MM.1S (cell line): Measurements from ENCODE around the gene HAGHL.

Experiments
- DNase-seq: peaks from one replicate; pipeline ENCODE4 v3.0.0-alpha.2; 2015
- H2AFZ ChIP-seq: fragments of 300-600 bp; sonication (generic); 2 replicates; pipeline ENCODE4 v1.6.0; 2016; ENCODE audit warnings: antibody characterized with exemption, low read length
- H3F3A ChIP-seq: fragments of 300-600 bp; sonication (generic); 2 replicates; pipeline ENCODE4 v1.6.1; 2016; ENCODE audit warnings: mild to moderate bottlenecking, antibody characterized with exemption, low read length, moderate library complexity, mixed read lengths; ENCODE audit not compliant: insufficient read depth
- H3K27ac ChIP-seq: fragments of 300-600 bp; sonication (generic); 2 replicates; pipeline ENCODE4 v1.5.1; 2016; ENCODE audit warnings: mild to moderate bottlenecking, low read length
- H3K27me3 ChIP-seq: fragments of 300-600 bp; sonication (generic); replicated peaks from 2 replicates; pipeline ENCODE4 v1.6.0; 2016; ENCODE audit warnings: low read length; ENCODE audit not compliant: insufficient read depth
- H3K36me3 ChIP-seq: fragments of 300-600 bp; sonication (generic); replicated peaks from 2 replicates; pipeline ENCODE4 v1.6.1; 2016; ENCODE audit warnings: mild to moderate bottlenecking, low read length, mixed read lengths; ENCODE audit not compliant: insufficient read depth
- H3K4me1 ChIP-seq: fragments of 300-600 bp; sonication (generic); 2 replicates; pipeline ENCODE4 v1.6.1; 2016; ENCODE audit warnings: low read length, mixed read lengths
- H3K4me2 ChIP-seq: fragments of 300-600 bp; sonication (generic); 2 replicates; pipeline ENCODE4 v1.6.0; 2016; ENCODE audit warnings: low read depth, low read length
- H3K4me3 ChIP-seq: fragments of 300-600 bp; sonication (generic); 2 replicates; pipeline ENCODE4 v1.5.1; 2016; ENCODE audit warnings: low read length, mixed read lengths
- H3K79me2 ChIP-seq: fragments of 300-600 bp; sonication (generic); 2 replicates; pipeline ENCODE4 v1.6.1; 2016; ENCODE audit warnings: mixed run types, low read length, mixed read lengths
- H3K9ac ChIP-seq: fragments of 300-600 bp; sonication (generic); 2 replicates; pipeline ENCODE4 v1.6.1; 2016; ENCODE audit warnings: low read length, mixed read lengths
- H3K9me2 ChIP-seq: fragments of 300-600 bp; sonication (generic); replicated peaks from 2 replicates; pipeline ENCODE4 v1.6.1; 2016; ENCODE audit warnings: mild to moderate bottlenecking, low read length, mixed read lengths; ENCODE audit not compliant: insufficient read depth
- H3K9me3 ChIP-seq: fragments of 300-600 bp; sonication (generic); replicated peaks from 2 replicates; pipeline ENCODE4 v1.6.1; 2016; ENCODE audit warnings: mild to moderate bottlenecking, low read length, mixed read lengths; ENCODE audit not compliant: insufficient read depth
- H4K20me1 ChIP-seq: fragments of 300-600 bp; sonication (generic); 2 replicates; pipeline ENCODE4 v1.6.1; 2016; ENCODE audit warnings: mild to moderate bottlenecking, low read length, moderate library complexity, mixed read lengths; ENCODE audit not compliant: insufficient read depth
- EZH2 ChIP-seq: fragments of 300-600 bp; sonication (generic); optimal IDR thresholded peaks from 2 replicates; pipeline ENCODE3; 2017; ENCODE audit warnings: low read depth, mild to moderate bottlenecking, antibody characterized with exemption, low read length, mixed read lengths
- EZH2phosphoT487 ChIP-seq: fragments of 300-600 bp; sonication (generic); IDR thresholded peaks from 2 replicates; pipeline ENCODE4 v1.6.1; 2018; ENCODE audit warnings: antibody characterized with exemption, low read length
- TF ChIP-seq, protein P1 (sequence below): fragments of 300-600 bp; sonication (generic); IDR thresholded peaks from 2 replicates; pipeline ENCODE4 v1.5.1; 2016; ENCODE audit warnings: antibody characterized with exemption, low read length, mixed read lengths

The HAGHL gene

DNA sequence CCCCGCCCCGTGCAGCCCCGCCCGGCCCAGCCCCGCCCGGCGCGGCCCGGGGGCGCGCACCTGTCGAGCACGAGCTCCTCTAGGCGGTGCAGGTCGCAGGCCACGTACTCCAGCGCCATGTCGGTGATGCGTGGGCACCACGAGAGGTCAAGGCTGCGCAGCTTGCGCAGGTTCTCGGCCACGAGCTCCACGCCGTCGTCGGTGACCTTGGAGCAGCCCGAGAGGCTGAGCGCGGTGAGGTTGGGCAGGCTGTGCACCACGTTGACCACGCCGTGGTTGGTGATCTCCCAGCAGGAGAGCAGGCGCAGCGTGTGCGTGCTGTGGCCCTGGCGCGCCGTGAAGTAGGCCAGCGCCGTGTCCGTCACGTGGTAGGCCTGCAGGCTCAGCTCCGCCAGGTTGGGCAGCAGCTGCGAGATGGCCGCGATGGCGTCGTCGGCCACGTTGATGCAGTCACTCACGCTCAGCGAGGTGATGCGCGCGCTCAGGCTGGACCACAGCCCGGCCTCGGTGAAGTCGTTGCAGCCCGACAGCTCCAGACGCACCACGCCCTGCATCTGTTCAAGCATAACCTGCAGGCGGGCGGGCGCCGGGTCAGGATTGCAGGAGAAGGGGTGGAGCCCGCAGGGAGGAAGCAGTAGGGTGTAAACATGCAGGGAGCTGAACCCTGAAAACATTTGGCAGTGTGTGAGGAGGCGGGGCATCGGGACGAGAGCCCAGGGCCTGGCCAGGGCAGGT, 31.4 kb upstream of the HAGHL start:
- H2AFZ ChIP-seq = no peak overlapping the region
- H3K4me1 ChIP-seq = no peaks in the 10 kb centered on the region
- H3K4me3 ChIP-seq = no peak overlapping the region
- H3K4me2 ChIP-seq = no peak overlapping the region
- no peak overlapping the region for H3K9ac ChIP-seq
- no peaks in the 10 kb centered on the region for H3F3A ChIP-seq
- no peak for DNase-seq
- H3K36me3 ChIP-seq = no peaks in the 10 kb centered on the region
- H3K27me3 ChIP-seq = peaks cover 79% of the 10 kb centered on the region
- H3K9me2 ChIP-seq = no peaks in the 10 kb centered on the region
- no peaks in the 10 kb centered on the region for H3K9me3 ChIP-seq
- no peak overlapping the region for H3K27ac ChIP-seq
- no peak for TF ChIP-seq EZH2phosphoT487
- TF ChIP-seq EZH2 = no peak
- TF ChIP-seq, protein P1, sequence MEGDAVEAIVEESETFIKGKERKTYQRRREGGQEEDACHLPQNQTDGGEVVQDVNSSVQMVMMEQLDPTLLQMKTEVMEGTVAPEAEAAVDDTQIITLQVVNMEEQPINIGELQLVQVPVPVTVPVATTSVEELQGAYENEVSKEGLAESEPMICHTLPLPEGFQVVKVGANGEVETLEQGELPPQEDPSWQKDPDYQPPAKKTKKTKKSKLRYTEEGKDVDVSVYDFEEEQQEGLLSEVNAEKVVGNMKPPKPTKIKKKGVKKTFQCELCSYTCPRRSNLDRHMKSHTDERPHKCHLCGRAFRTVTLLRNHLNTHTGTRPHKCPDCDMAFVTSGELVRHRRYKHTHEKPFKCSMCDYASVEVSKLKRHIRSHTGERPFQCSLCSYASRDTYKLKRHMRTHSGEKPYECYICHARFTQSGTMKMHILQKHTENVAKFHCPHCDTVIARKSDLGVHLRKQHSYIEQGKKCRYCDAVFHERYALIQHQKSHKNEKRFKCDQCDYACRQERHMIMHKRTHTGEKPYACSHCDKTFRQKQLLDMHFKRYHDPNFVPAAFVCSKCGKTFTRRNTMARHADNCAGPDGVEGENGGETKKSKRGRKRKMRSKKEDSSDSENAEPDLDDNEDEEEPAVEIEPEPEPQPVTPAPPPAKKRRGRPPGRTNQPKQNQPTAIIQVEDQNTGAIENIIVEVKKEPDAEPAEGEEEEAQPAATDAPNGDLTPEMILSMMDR = no peak
- no peaks in the 10 kb centered on the region for H4K20me1 ChIP-seq
- no peaks in the 10 kb centered on the region for H3K79me2 ChIP-seq

DNA sequence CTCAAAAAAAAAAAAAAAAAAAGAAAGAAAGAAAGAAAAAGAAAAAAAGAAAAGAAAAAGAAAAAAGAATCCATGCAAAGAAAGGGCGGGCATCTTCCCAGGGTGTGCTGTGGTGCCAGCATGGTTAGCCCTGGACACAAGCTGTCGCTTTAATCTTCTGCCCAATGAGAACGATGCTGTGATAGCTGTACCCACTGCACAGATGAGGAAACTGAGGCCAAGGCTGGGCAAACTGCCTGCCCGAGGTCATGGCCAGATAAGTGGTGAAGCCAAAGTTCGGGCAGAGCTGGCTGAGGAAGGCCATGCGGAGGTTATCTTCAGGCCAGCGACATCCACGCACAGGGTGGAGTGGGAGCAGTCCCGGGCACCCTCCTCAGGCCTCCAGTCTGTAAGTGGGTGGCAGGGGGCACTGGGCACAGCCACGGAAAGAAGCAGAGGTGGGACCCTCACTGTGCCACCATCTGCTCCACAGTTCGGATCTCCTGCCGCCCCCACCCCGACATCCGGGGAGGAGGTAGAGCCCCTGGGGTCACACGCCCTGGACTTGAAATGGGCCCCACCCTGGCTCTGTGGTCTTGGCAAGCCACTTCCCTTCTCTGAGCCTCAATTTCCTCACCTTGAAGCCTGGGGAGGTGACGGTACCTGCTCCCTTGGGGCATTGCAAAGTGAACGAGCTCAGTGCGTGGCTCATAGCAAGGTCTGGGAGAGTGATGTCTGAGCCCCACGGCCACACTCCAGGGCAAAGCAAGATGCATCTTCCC, 27.8 kb upstream of the HAGHL start:
- H3K4me3 ChIP-seq = no peak overlapping the region
- H3K9me2 ChIP-seq = no peaks in the 10 kb centered on the region
- no peaks in the 10 kb centered on the region for H3F3A ChIP-seq
- no peaks in the 10 kb centered on the region for H3K4me1 ChIP-seq
- H4K20me1 ChIP-seq = no peaks in the 10 kb centered on the region
- H3K36me3 ChIP-seq = no peaks in the 10 kb centered on the region
- H3K27ac ChIP-seq = no peak overlapping the region
- no peak overlapping the region for H2AFZ ChIP-seq
- H3K79me2 ChIP-seq = no peaks in the 10 kb centered on the region
- TF ChIP-seq, protein P1 = no peak
- TF ChIP-seq EZH2 (no peak), EZH2phosphoT487 (no peak)
- H3K9ac ChIP-seq = no peak overlapping the region
- no peaks in the 10 kb centered on the region for H3K9me3 ChIP-seq
- peaks cover 82% of the 10 kb centered on the region for H3K27me3 ChIP-seq
- H3K4me2 ChIP-seq = no peak overlapping the region
- no peak for DNase-seq

DNA sequence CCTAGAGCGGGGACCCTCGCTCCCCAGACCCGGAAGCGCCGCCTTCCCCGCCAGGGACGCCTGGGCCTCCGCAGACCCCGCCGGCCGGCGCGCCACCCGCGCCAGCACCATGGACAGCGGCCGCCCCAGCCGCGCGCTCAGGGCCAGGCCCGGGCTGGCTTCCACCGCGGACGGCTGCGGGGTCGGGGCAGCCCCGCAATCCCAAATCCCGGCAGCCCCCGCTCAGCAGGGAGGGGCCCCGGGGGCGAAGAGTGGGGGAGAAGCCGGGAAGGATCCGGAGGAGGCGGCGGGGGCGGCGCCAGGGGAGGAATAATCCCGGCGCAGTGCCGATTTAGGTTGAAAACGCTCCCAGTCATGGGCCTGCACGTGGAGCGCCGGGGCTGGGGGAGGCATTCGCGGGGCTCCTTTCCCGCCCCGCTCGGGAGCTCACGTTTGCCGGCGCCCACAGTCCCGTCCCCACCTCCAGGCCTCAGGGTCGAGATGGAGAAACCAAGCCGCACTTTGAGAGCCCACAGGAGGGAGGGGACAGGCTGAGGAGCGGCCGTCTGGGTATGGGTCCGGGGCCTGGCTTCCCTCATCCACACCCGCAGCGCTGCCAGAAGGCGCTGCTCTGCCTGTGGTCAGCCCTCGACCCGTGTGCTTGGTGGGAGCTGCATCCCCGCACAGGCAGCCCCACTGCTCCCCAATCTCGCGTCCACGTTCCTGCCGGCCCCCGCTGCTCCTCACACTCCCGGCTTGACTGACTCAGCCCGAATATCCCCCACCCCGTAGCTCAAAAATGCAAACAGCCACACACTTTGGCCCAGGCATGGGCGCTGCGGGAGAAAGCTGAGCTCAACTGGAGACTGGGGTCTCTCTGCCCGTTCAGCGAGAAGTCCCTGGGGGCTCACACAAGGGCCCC, 26.0 kb upstream of the HAGHL start:
- Histone ChIP-seq H3K36me3 (no peaks in the 10 kb centered on the region), H2AFZ (no peak overlapping the region), H3K4me3 (no peak overlapping the region), H3F3A (no peaks in the 10 kb centered on the region), H3K9me2 (no peaks in the 10 kb centered on the region), H3K79me2 (no peaks in the 10 kb centered on the region), H3K9ac (no peak overlapping the region), H3K9me3 (no peaks in the 10 kb centered on the region), H4K20me1 (no peaks in the 10 kb centered on the region), H3K27me3 (peaks cover 77% of the 10 kb centered on the region), H3K27ac (no peak overlapping the region), H3K4me1 (no peaks in the 10 kb centered on the region), H3K4me2 (no peak overlapping the region)
- TF ChIP-seq EZH2 (peak; percentile 56), EZH2phosphoT487 (no peak)
- DNase-seq = no peak
